Measurements from ENCODE around the gene GATC.

DNA sequence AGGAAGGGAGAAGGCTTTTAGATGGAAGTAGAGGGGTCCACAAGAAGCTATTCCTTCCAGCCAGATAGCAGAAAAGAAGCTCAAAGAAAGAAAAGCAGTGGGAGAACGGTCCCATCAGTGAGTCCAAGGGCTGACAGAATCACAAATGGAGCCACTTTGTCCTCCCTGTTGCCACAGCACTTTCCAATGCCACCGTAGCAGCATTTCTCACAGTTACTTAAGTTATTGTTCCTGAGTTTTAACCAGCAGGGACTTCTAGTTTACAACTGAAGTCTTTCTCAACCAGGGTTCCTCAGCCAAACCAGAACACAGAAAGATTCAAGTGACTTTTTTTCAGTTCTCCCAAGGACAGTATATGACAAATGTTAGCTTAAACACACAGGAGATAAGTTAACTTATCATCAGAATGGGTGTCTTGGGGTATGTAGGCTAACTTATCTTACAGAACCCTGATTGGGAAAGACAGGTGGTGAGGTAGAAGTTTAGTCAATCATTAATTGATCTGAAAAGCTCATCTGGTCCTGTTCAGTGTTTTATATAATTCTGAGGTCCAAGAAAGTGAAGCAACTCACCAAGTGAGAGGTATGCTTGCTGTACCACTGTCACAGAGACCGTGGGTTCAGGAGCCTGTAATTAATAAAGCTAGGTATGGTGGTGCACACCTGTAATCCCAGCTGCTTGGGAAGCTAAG, 7.0 kb downstream of the GATC start:
- TF ChIP-seq CTCF (conservative IDR thresholded peaks at IDR 0.05; ENCODE audit: low read depth, low read length) (no peak), POLR2A (IDR thresholded peaks at IDR 0.05; ENCODE audit: low read depth, low read length) (no peak), CEBPB (IDR thresholded peaks at IDR 0.05; ENCODE audit: low read depth, low read length) (no peak), SMC3 (IDR thresholded peaks at IDR 0.05; ENCODE audit: low read depth, low read length) (no peak), RFX5 (IDR thresholded peaks at IDR 0.05; ENCODE audit: low read depth, low read length) (no peak), FOS (IDR thresholded peaks at IDR 0.05; ENCODE audit: low read depth, low read length) (no peak), MXI1 (IDR thresholded peaks at IDR 0.05; ENCODE audit: borderline replicate concordance, low read depth, low read length) (no peak), MAZ (IDR thresholded peaks at IDR 0.05; ENCODE audit: borderline replicate concordance, low read depth, low read length) (no peak), CHD1 (IDR thresholded peaks at IDR 0.05; ENCODE audit: low read depth, low read length) (no peak), RAD21 (IDR thresholded peaks at IDR 0.05; ENCODE audit: low read length) (no peak)
- TF ChIP-seq, protein P1, sequence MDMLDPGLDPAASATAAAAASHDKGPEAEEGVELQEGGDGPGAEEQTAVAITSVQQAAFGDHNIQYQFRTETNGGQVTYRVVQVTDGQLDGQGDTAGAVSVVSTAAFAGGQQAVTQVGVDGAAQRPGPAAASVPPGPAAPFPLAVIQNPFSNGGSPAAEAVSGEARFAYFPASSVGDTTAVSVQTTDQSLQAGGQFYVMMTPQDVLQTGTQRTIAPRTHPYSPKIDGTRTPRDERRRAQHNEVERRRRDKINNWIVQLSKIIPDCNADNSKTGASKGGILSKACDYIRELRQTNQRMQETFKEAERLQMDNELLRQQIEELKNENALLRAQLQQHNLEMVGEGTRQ (IDR thresholded peaks at IDR 0.05; ENCODE audit: low read depth, low read length), result no peak
